ENCODE results near the gene FTCD. TPM values are rescaled to one million over a fixed set of nuclear protein-coding genes. Genes with fewer than 3 reads are reported as not detected.

Gene FTCD
- total and polyA plus RNA-seq, 2 of the 8 experiments (the other 6 are each of a cell fraction or from before 2014, with no cell fraction given), result 3.3 to 4.9 TPM

DNA sequence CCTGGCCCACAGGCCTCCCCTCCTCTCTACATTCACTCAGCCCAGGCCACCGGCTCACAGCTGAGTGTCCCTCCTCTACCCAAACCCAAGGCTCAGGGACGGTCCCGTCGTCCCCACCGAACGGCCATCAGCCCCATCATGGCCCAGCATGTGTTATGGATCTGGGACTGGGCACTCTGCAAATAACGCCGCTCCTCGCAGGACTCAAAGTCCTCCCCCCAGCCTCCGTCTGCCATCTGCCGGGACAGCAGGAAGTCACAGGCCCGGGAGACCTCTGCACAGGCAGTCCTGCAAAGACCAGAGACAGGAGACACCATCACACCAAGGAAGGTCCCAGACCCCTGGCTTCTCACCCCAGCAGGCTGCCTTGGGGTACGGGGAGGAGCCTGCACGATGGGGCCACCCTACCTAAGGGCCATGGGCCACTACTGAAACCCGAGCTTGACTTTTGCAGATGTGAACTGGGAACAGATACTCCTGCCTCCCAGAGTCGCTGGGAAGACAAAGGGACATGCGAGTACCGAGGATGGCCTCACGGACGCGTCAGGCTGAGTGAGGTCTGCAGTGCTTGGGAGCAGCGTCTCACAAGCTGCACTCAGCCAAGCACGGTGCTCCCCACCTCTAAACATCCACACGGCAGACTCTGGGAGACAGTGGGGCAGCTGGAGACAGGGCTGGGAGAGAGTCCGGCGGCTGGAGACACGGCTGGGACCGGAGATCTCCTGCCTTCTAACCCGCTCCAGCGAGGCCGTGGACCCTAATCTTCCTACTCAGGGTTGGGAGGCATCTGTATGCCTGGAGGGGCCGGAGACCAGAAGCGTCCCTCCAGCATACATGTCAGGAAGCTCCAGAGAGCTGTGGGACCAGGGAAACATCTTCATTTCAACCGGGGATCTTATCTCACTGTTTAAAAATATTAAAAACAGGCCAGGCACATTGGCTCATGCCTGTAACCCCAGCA, 39.3 kb upstream of the FTCD start:
- Histone ChIP-seq H3K23ac (ENCODE audit: insufficient read length) (no peak overlapping the region), H2BK120ac (replicated peaks; ENCODE audit: low read depth, low read length) (no peak overlapping the region), H4K20me1 (replicated peaks in 1 of 2; ENCODE audit: control insufficient read depth in 1 of 2, insufficient read depth in 2 of 2, low read length in 2 of 2) (peaks cover 2 to 16% of the 10 kb centered on the region in 2 experiments), H3K27me3 (replicated peaks in 1 of 4; ENCODE audit: control insufficient read depth in 3 of 4, extremely low read depth in 1 of 4, insufficient read depth in 3 of 4, low read length in 3 of 4) (no peaks in the 10 kb centered on the region), H3K4me2 (ENCODE audit: insufficient read depth in 1 of 2, low read depth in 2 of 2, low read length in 2 of 2) (no peak overlapping the region), H3K36me3 (ENCODE audit: control insufficient read depth in 2 of 4, insufficient read depth in 4 of 4, low read length in 3 of 4) (peaks cover 8 to 41% (median 27%) of the 10 kb centered on the region in 4 experiments; a peak in 7 of 8 replicates), H2BK5ac (ENCODE audit: low read depth, low read length) (no peak overlapping the region), H3K9me3 (ENCODE audit: insufficient read depth in 2 of 2, low read depth in 1 of 2, low read length in 1 of 2) (no peaks in the 10 kb centered on the region), H2AK5ac (ENCODE audit: low read depth, low read length) (no peak overlapping the region), H3K27ac (ENCODE audit: low read depth, low read length) (no peak overlapping the region), H3K9ac (replicated peaks in 1 of 4; ENCODE audit: extremely low read depth in 1 of 4, low read depth in 3 of 4, low read length in 3 of 4) (no peak overlapping the region), H2AFZ (ENCODE audit: low read length) (no peak overlapping the region), H4K5ac (ENCODE audit: insufficient read length, low read depth, low read length) (no peak overlapping the region), H4K8ac (ENCODE audit: extremely low read depth, insufficient read depth, low read length) (no peak overlapping the region), H3K4ac (replicated peaks; ENCODE audit: insufficient read length, low read depth, low read length) (no peak overlapping the region), H3K4me1 (replicated peaks in 1 of 4; ENCODE audit: control insufficient read depth in 3 of 4, insufficient read depth in 4 of 4, low read length in 3 of 4) (no peaks in the 10 kb centered on the region; a peak in 1 of 7 replicates), H3K18ac (ENCODE audit: extremely low read depth, low read length) (no peak overlapping the region), H3K14ac (ENCODE audit: insufficient read length) (no peak overlapping the region), H3K79me1 (ENCODE audit: low read depth, low read length) (no peaks in the 10 kb centered on the region; the same call in 1 of the 2 replicates), H3K23me2 (ENCODE audit: low read depth, low read length) (no peaks in the 10 kb centered on the region), H2BK12ac (ENCODE audit: low read depth, low read length) (no peak overlapping the region), H4K91ac (replicated peaks; ENCODE audit: insufficient read length, low read length) (no peak overlapping the region), H3K56ac (replicated peaks; ENCODE audit: insufficient read length, low read depth, low read length) (no peak overlapping the region), H3K4me3 (ENCODE audit: extremely low read depth in 1 of 4, insufficient read depth in 2 of 4, low read depth in 3 of 4, low read length in 4 of 4) (no peak overlapping the region), H2BK20ac (ENCODE audit: low read length) (no peak overlapping the region), H2BK15ac (ENCODE audit: low read length) (no peak overlapping the region), H3K79me2 (ENCODE audit: control insufficient read depth in 1 of 2, insufficient read depth in 2 of 2, low read length in 2 of 2) (no peaks in the 10 kb centered on the region)
- TF ChIP-seq ZNF274 (IDR thresholded peaks at IDR 0.05; ENCODE audit: borderline replicate concordance, extremely low read depth, low read length), result no peak
- no peak for TF ChIP-seq SIX5 (IDR thresholded peaks at IDR 0.05; ENCODE audit: low read depth, low read length)
- TF ChIP-seq HDAC2 (IDR thresholded peaks at IDR 0.05; ENCODE audit: borderline replicate concordance in 1 of 2, low read depth in 2 of 2, low read length in 2 of 2), result no peak
- no peak for TF ChIP-seq JUND (IDR thresholded peaks at IDR 0.05; ENCODE audit: low read length)
- no peak for TF ChIP-seq KDM1A (IDR thresholded peaks at IDR 0.05; ENCODE audit: borderline replicate concordance, low read length)
- no peak for TF ChIP-seq KDM5A (IDR thresholded peaks at IDR 0.05; ENCODE audit: low read length)
- no peak for TF ChIP-seq CBX8 (IDR thresholded peaks at IDR 0.05; ENCODE audit: borderline replicate concordance, low read depth, low read length)
- TF ChIP-seq BACH1 (IDR thresholded peaks at IDR 0.05; ENCODE audit: low read length), result no peak
- TF ChIP-seq TCF12 (IDR thresholded peaks at IDR 0.05; ENCODE audit: low read depth, low read length), result no peak
- peak in 1 of 2 experiments; percentile 44 for DNase-seq (ENCODE audit: low read depth in 1 of 2, low spot score in 2 of 2)
- WGBS, 2 experiments (ENCODE audit: extremely low coverage in 1 of 2, insufficient coverage in 1 of 2, insufficient read length in 1 of 2, insufficient replicate concordance in 2 of 2, low coverage in 1 of 2, low lambda C conversion rate in 2 of 2, missing lambda C conversion rate in 1 of 2), result 93% methylated on average over 34 of the region's 34 CpGs; no CpG with 5 or more reads in 1 of the 2 experiments
- ChIA-PET POLR2A (ENCODE audit: partially characterized antibody) (interaction anchor here (0.7 to 1.2 kb wide), 3 partner anchors 8 to 15 kb away, joined by 3 read pairs; no protein-coding TSS in a partner anchor), CTCF (ENCODE audit: partially characterized antibody) (interaction anchor here (1.1 to 1.7 kb wide), 2 partner anchors 21 to 62 kb away, joined by 3 to 5 read pairs; no protein-coding TSS in a partner anchor)
- FAIRE-seq, result no peak

All from H1 (cell line).